Endothelial cell of umbilical vein (primary cell): ENCODE measurements around the gene CCDC190. TPM values are rescaled to one million over a fixed set of nuclear protein-coding genes. Genes with fewer than 3 reads are reported as not detected.
A peak's percentile ranks its signal among the peaks of the same experiment; 100 is the strongest.

Source experiments
- Bru-seq: library from RNA; stranded (reverse); fragments of 400-500 nt; gene quantifications from one replicate; lab custom pipeline; 2021; lab: Mats Ljungman, UMichigan
- BruChase-seq, 2 experiments: library from RNA; stranded (reverse); fragments of 400-500 nt; gene quantifications; one replicate each; lab custom pipeline; 2021; lab: Mats Ljungman, UMichigan
- BruUV-seq: library from RNA; stranded (reverse); fragments of 400-500 nt; replicated peaks from 2 replicates; lab custom pipeline; 2021; lab: Mats Ljungman, UMichigan
- CTCF ChIA-PET: fragments of 300-600, 350-600 bp; sonication (Branson Sonifier 250); formaldehyde crosslinking; loops from one replicate; lab custom pipeline; 2021; ENCODE audit warnings: antibody characterized with exemption, inconsistent platforms; lab: Charles Lee
- POLR2A ChIA-PET: fragments of 300-600, 350-600 bp; sonication (Branson Sonifier 250); formaldehyde crosslinking; loops from one replicate; lab custom pipeline; 2021; ENCODE audit warnings: antibody characterized with exemption, inconsistent platforms; lab: Charles Lee
- DNase-seq: peaks from one replicate; pipeline ENCODE4 v3.0.0-alpha.2; 2011; ENCODE audit warnings: low read depth, low spot score
- FAIRE-seq: peaks from 2 replicates; lab custom pipeline; 2011; peaks lifted over from hg19 to GRCh38; lab: Jason Lieb, UNC
- H2AFZ ChIP-seq: 2 replicates; pipeline ENCODE4 v1.6.0; 2012; ENCODE audit warnings: low read depth, low read length, control low read depth, inconsistent platforms
- H3K27ac ChIP-seq: 2 replicates; pipeline ENCODE4 v1.5.1; 2011; ENCODE audit warnings: low read depth, mild to moderate bottlenecking, control low read depth, low read length, moderate library complexity; ENCODE audit not compliant: insufficient read depth
- H3K27me3 ChIP-seq, 2 experiments: 2 replicates each; pipeline versions ENCODE4 v1.6.0 to v1.6.1; 2011; ENCODE audit warnings: low read length in 2 of 2, mixed read lengths in 1 of 2; ENCODE audit not compliant: control insufficient read depth in 2 of 2, insufficient read depth in 2 of 2
- H3K36me3 ChIP-seq, 2 experiments: 2 replicates in 1 of 2; 3 replicates in 1 of 2; pipeline ENCODE4 v1.5.1; 2011; ENCODE audit warnings: low read length in 2 of 2, mild to moderate bottlenecking in 1 of 2, moderate library complexity in 1 of 2; ENCODE audit not compliant: control insufficient read depth in 2 of 2, insufficient read depth in 2 of 2; ENCODE audit errors: extremely low read depth in 1 of 2
- H3K4me1 ChIP-seq: 3 replicates; pipeline ENCODE4 v1.5.1; 2011; ENCODE audit warnings: mild to moderate bottlenecking, low read length; ENCODE audit not compliant: control insufficient read depth, insufficient read depth; ENCODE audit errors: extremely low read depth
- H3K4me2 ChIP-seq: 2 replicates; pipeline ENCODE4 v1.6.1; 2011; ENCODE audit warnings: low read length, control low read depth, mixed read lengths; ENCODE audit not compliant: insufficient read depth
- H3K4me3 ChIP-seq, 3 experiments: fragments of 200-600 bp in 1 of 3; sonication (generic), shearing (Covaris generic) in 1 of 3; replicated peaks in 1 of 3; 2 replicates each; pipeline ENCODE4 v1.5.1; 2011 to 2016; ENCODE audit warnings: control low read depth in 3 of 3, low read length in 3 of 3, mild to moderate bottlenecking in 2 of 3, inconsistent platforms in 1 of 3, low read depth in 1 of 3, moderate library complexity in 1 of 3; ENCODE audit not compliant: insufficient read depth in 1 of 3
- H3K79me2 ChIP-seq: 2 replicates; pipeline ENCODE4 v1.6.0; 2012; ENCODE audit warnings: low read length, inconsistent platforms; ENCODE audit not compliant: control insufficient read depth, insufficient read depth
- H3K9ac ChIP-seq: replicated peaks from 2 replicates; pipeline ENCODE3; 2011; ENCODE audit warnings: low read length, control low read depth; ENCODE audit not compliant: insufficient read depth; ENCODE audit errors: extremely low read depth
- H3K9me1 ChIP-seq: replicated peaks from 3 replicates; pipeline ENCODE4 v1.6.0; 2011; ENCODE audit warnings: mild to moderate bottlenecking, low read length; ENCODE audit not compliant: control insufficient read depth, insufficient read depth; ENCODE audit errors: extremely low read depth
- H3K9me3 ChIP-seq: replicated peaks from 2 replicates; pipeline ENCODE4 v1.5.1; 2012; ENCODE audit warnings: low read length, inconsistent platforms; ENCODE audit not compliant: control insufficient read depth, insufficient read depth
- H4K20me1 ChIP-seq: replicated peaks from 2 replicates; pipeline ENCODE3; 2011; ENCODE audit warnings: mild to moderate bottlenecking, low read length; ENCODE audit not compliant: control insufficient read depth, insufficient read depth; ENCODE audit errors: extremely low read depth
- CTCF ChIP-seq, 2 donors: IDR thresholded peaks; 1 replicate in 1 of 2; 2 replicates in 1 of 2; pipeline ENCODE4 v1.5.1; 2011; ENCODE audit warnings: low read length in 2 of 2, mild to moderate bottlenecking in 2 of 2, moderate library complexity in 2 of 2, control low read depth in 1 of 2, inconsistent platforms in 1 of 2, low read depth in 1 of 2; ENCODE audit not compliant: insufficient read depth in 1 of 2; ENCODE audit errors: extremely low read depth in 1 of 2
- EZH2 ChIP-seq: IDR thresholded peaks from 2 replicates; pipeline ENCODE4 v1.6.1; 2012; ENCODE audit warnings: borderline replicate concordance, low read depth, mild to moderate bottlenecking, moderate library complexity, low read length, inconsistent platforms; ENCODE audit not compliant: severe bottlenecking
- FOS ChIP-seq: IDR thresholded peaks from 2 replicates; pipeline ENCODE4 v1.6.1; 2011; ENCODE audit warnings: mild to moderate bottlenecking, low read length, moderate library complexity, borderline replicate concordance; ENCODE audit not compliant: insufficient read depth
- GATA2 ChIP-seq: IDR thresholded peaks from 2 replicates; pipeline ENCODE4 v1.7.0; 2011; ENCODE audit warnings: low read depth, mild to moderate bottlenecking, moderate library complexity, mixed read lengths, low read length; ENCODE audit not compliant: insufficient read length, insufficient read depth
- JUN ChIP-seq: IDR thresholded peaks from 2 replicates; pipeline ENCODE4 v1.6.1; 2011; ENCODE audit warnings: borderline replicate concordance, low read depth; ENCODE audit not compliant: insufficient read length, insufficient read depth
- MAX ChIP-seq: IDR thresholded peaks from 2 replicates; pipeline ENCODE4 v1.6.1; 2011; ENCODE audit not compliant: insufficient read depth, insufficient read length
- MYC ChIP-seq: IDR thresholded peaks from one replicate; pipeline ENCODE4 v1.6.1; 2011; ENCODE audit warnings: mild to moderate bottlenecking, low read depth, low read length
- POLR2A ChIP-seq: IDR thresholded peaks from 2 replicates; pipeline ENCODE4 v1.6.1; 2012; ENCODE audit warnings: low read depth, mild to moderate bottlenecking, control low read depth, low read length
- POLR2AphosphoS5 ChIP-seq: IDR thresholded peaks from 2 replicates; pipeline ENCODE4 v1.6.1; 2012; ENCODE audit warnings: low read depth, mild to moderate bottlenecking, control low read depth, low read length, moderate library complexity; ENCODE audit not compliant: insufficient read depth
- dilution Hi-C: fragments of 300-500 bp; cut with MboI; formaldehyde crosslinking; loops from one replicate; pipeline ENCODE4 v1.15.0; 2019; ENCODE audit warnings: low sequenced_read_pairs; ENCODE audit not compliant: extremely low pct_ligation_motif_present
- intact Hi-C: fragments of 100-400 bp; cut with micrococcal nuclease; formaldehyde crosslinking; loops from one replicate; pipeline ENCODE4 v1.10.0; 2022
- long read RNA-seq: library from polyadenylated mRNA; stranded (forward); transcript quantifications from one replicate; pipeline ENCODE4 v2.0.0, GENCODE V29; 2021
- polyA minus RNA-seq, 3 experiments: library from RNA; depleted of rRNA, polyadenylated mRNA; stranded (reverse); fragments of >200 nt; gene quantifications; 1 replicate in 1 of 3; 2 replicates in 2 of 3; pipeline ENCODE4 v1.2.3, GENCODE V29; 2011
- polyA plus RNA-seq, 4 experiments: library from polyadenylated mRNA; depleted of rRNA in 3 of 4; stranded (reverse) in 3 of 4; unstranded in 1 of 4; fragments of >200 nt; gene quantifications; 2 replicates each; pipeline versions ENCODE4 v1.2.1 to v1.2.3, GENCODE V29; 2011 to 2012; ENCODE audit warnings: missing spikeins in 1 of 4
- total RNA-seq: library from RNA; stranded (reverse); gene quantifications from 2 replicates; pipeline ENCODE4 v1.2.3, GENCODE V29; 2021

Gene CCDC190
- total RNA-seq: 4.5 and 9.0 TPM in 2 replicates
- 1.9 and 3.7 TPM in 2 replicates for polyA plus RNA-seq
- 8.6 and 9.5 TPM in 2 replicates for polyA plus RNA-seq (2011; cell fraction: cytosol; rRNA removed)
- polyA plus RNA-seq (2011; cell fraction: nucleus; rRNA removed): 14.6 and 22.8 TPM in 2 replicates
- polyA plus RNA-seq (2012): 3.3 and 5.7 TPM in 2 replicates
- 2.8 and 4.0 TPM in 2 replicates for polyA minus RNA-seq
- not detected for polyA minus RNA-seq (2011; cell fraction: cytosol; rRNA and poly(A)+ RNA removed)
- polyA minus RNA-seq (2011; cell fraction: nucleus; rRNA and poly(A)+ RNA removed): 18.8 and 25.0 TPM in 2 replicates
- Bru-seq, nascent RNA: percentile 58 among the genes with signal in this experiment
- BruChase-seq, experiment 1, labeled RNA remaining after a 6-hour chase: percentile 46 among the genes with signal in this experiment
- BruChase-seq, experiment 2, labeled RNA remaining after a 2-hour chase: percentile 51 among the genes with signal in this experiment
- long read RNA-seq, transcript CCDC190-205 (2 exons, 586 nt): major isoform, 5 of 21 reads
- long read RNA-seq, partial matches to known transcripts: 0 of 21 reads
- long read RNA-seq, other reads (novel, unspliced or antisense): 16 of 21 reads

- intact Hi-C loops: no loop called here
- H3K36me3 ChIP-seq: no peaks in the 10 kb centered on the region
- no peaks in the 10 kb centered on the region for H3K79me2 ChIP-seq
- H3K4me1 ChIP-seq: peaks cover 28% of the 10 kb centered on the region
- no peak within 1 kb of the TSS for H3K4me2 ChIP-seq
- no peaks in the 10 kb centered on the region for H3K9me3 ChIP-seq
- TF ChIP-seq MYC (no peak), POLR2A (no peak), JUN (no peak), GATA2 (no peak), EZH2 (no peak), MAX (no peak), FOS (no peak), CTCF (IDR thresholded peaks at IDR 0.05; ENCODE audit: extremely low read depth in 1 of 2, insufficient read depth in 1 of 2, low read depth in 1 of 2, low read length in 2 of 2) (no peak), POLR2AphosphoS5 (no peak)
- no peaks in the 10 kb centered on the region for H4K20me1 ChIP-seq
- no peak within 1 kb of the TSS for H3K4me3 ChIP-seq
- H3K27ac ChIP-seq: no peak within 1 kb of the TSS
- dilution Hi-C loops: loop anchor here (25.0 kb wide), 1 partner anchor 201 kb away; the partner anchor contains the start of gene RGS4
- no peaks in the 10 kb centered on the region for H3K27me3 ChIP-seq
- H3K9ac ChIP-seq: no peak within 1 kb of the TSS
- FAIRE-seq: no peak
- no peak for DNase-seq
- no peaks in the 10 kb centered on the region for H3K9me1 ChIP-seq
- H2AFZ ChIP-seq: peak within 1 kb of the TSS; percentile 23
- ChIA-PET CTCF (interaction anchor here (1.0 to 9.7 kb wide), 7 partner anchors 9 to 455 kb away, joined by 3 to 65 read pairs (median 6); partner anchors contain the start of gene RGS4), POLR2A (no interaction called here)
- BruUV-seq: no TSS peak
These were observed at the start of gene CCDC190 for GRCh38 chr1:162861101-162861500. TSS of gene CCDC190 (minus strand) at chr1:162861175. CDS start at chr1:162859646, 1,529 bp downstream.
